Lower leg skin (tissue), 3 donors: ENCODE results near the gene TINAGL1.

Experiments
- POLR2A ChIP-seq, 2 donors: fragments of 450-650 bp; IDR thresholded peaks; one replicate each; pipeline ENCODE4 v1.6.1; 2016 to 2017; ENCODE audit warnings: antibody characterized with exemption in 2 of 2, mild to moderate bottlenecking in 1 of 2, moderate library complexity in 1 of 2
- TF ChIP-seq, protein P1 (sequence below), 3 donors: fragments of 450-650 bp; IDR thresholded peaks; one replicate each; pipeline ENCODE4 v1.5.1; 2016; ENCODE audit warnings: antibody characterized with exemption in 3 of 3, mild to moderate bottlenecking in 3 of 3, moderate library complexity in 2 of 3

GRCh38 chr1:31570228-31570627, 6.1 kb upstream of the TINAGL1 start:
- TF ChIP-seq POLR2A (IDR thresholded peaks at IDR 0.05): no peak
- TF ChIP-seq, protein P1, sequence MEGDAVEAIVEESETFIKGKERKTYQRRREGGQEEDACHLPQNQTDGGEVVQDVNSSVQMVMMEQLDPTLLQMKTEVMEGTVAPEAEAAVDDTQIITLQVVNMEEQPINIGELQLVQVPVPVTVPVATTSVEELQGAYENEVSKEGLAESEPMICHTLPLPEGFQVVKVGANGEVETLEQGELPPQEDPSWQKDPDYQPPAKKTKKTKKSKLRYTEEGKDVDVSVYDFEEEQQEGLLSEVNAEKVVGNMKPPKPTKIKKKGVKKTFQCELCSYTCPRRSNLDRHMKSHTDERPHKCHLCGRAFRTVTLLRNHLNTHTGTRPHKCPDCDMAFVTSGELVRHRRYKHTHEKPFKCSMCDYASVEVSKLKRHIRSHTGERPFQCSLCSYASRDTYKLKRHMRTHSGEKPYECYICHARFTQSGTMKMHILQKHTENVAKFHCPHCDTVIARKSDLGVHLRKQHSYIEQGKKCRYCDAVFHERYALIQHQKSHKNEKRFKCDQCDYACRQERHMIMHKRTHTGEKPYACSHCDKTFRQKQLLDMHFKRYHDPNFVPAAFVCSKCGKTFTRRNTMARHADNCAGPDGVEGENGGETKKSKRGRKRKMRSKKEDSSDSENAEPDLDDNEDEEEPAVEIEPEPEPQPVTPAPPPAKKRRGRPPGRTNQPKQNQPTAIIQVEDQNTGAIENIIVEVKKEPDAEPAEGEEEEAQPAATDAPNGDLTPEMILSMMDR (IDR thresholded peaks at IDR 0.05): no peak
